ENCODE results near the gene C1RL.

C1RL gene

DNA sequence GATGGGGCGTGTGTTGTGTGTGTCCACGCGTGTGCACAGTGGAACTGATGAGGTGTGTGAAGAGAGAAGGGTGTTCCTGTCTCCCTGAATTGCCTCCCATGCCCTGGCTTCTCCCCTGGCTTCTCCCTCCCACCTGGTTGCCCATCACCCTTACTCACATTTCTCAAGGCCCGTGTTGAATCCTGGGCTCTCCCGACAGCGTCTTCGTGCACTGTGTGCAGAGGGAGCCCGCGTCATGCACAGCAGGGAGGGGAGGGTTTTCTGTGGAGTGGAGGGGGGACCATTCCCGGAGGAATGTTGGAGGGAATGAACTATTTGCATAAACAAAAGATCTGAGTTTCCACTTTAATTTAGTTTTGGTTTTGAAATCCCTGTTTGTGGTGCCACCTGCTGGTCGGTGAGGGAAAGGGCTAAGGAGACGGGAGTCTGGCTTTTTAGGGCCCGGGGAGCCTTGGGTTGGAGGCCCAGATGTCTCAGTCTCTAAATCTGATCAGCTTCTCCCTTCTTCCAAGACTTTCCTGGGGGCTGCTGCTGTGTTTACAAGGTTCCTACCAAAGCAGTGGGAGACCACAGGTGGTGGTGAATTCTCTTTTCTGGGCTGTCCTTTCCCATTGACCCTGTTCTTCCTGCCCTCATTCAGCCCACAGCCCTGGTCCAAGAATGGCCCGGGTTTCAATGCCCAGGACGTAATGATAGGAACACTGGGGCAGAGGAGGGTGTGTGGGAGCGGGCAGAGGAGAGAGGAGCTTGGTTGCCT, 16.6 kb downstream of the C1RL start, which contains the start of gene C1R:
Gene C1R, minus strand, starts transcription at position 217 of the 757 bp plus-strand sequence. Its CDS starts 57 bp downstream, at position 160.
- DNase-seq (ENCODE audit: low read depth), result peak; percentile 46

GRCh38 chr12:7091660-7092228, 17.3 kb downstream of the C1RL start:
- DNase-seq (ENCODE audit: low read depth), result no peak

GRCh38 chr12:7091171-7091570, 17.8 kb downstream of the C1RL start:
- DNase-seq (ENCODE audit: low read depth), result no peak

DNA sequence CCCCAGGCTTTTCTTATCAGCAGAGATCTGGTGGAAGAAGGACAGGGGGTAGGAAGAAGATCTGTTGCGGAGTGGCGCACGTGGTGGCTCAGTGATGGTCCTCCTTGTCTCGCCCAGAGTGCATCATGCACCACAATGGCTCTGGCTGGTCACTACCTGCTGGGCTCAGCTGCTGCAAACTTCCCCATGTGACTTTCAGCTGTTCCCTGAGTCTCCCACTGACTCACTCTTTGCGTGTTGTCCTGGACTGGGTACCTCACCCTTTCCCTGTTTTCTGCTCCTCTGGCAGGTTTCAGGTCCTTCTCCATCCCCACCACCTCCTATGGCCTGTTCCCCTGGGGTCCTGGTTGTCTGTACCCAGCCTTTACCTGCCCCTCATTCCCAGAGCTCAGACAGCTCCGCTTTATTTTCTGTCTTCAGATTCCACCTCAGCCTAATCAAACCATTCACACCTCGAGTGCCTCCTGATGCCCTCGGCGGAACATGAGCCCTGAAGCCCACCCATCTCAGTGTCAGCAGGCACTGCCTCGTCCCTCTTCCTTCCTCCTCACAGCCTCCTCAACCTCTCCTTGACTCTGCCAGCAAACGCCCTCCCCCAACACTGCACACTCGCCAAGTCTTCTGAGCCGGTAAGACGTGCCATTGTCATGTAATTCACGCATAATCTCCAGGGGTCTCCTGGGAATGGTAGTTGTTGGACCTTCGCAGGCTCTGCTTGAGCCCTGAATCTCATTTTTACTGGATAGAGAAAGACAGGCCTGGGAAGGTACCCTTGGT, 18.6 kb downstream of the C1RL start:
- DNase-seq (ENCODE audit: low read depth), result no peak

- no peak for DNase-seq (ENCODE audit: low read depth)
Observed at GRCh38 chr12:7089196-7089871, 19.7 kb downstream of the C1RL start.

GRCh38 chr12:7083125-7083524, 25.9 kb downstream of the C1RL start:
- no peak for DNase-seq (ENCODE audit: low read depth)

GRCh38 chr12:7081037-7081436, 28.0 kb downstream of the C1RL start:
- no peak for DNase-seq (ENCODE audit: low read depth)

GRCh38 chr12:7079826-7080125, 29.2 kb downstream of the C1RL start:
- DNase-seq (ENCODE audit: low read depth), result no peak

DNA sequence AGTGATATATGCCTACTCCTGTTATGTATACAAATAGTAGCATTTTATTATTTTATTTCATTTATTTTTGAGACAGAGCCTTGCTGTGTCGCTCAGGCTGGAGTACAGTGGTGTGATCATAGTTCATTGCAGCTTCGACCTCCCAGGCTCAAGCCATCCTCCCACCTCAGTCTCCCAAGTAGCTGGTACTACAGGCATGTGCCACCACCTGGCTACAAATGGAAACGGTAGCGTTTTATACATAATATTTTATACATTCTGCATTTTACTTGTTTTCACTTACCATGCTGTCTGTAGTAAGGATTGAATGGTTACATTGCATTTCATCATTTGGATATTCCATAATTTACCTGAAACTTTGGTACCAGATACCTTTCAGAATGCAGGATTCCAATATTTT, 30.9 kb downstream of the C1RL start:
- DNase-seq (ENCODE audit: low read depth), result no peak

- no peak for DNase-seq (ENCODE audit: low read depth)
Observed at GRCh38 chr12:7076493-7076892, 32.5 kb downstream of the C1RL start.

GRCh38 chr12:7075939-7076338, 33.1 kb downstream of the C1RL start:
- DNase-seq (ENCODE audit: low read depth), result no peak

GRCh38 chr12:7075518-7075917, 33.5 kb downstream of the C1RL start:
- DNase-seq (ENCODE audit: low read depth), result no peak

DNA sequence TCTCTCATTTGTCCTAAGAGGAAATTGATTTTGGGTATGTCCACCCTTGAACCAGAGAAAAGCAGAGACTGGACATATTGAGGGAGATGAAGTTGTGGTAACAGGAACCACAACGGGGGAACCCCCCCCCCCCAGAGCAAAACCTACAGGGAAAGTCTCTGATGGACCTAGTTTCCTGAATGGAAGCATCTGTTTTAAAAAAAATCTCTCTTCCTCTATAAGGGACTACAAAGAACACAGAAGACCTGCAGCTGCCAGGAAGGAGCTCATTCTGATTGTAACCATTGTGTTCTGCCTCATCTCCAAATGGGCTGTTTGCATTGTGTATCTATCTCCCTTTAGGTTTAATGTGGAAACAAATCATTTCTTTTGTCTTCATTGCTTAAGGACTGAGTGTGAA, 35.1 kb downstream of the C1RL start:
- DNase-seq (ENCODE audit: low read depth), result no peak

- DNase-seq (ENCODE audit: low read depth), result no peak
Observed at GRCh38 chr12:7072554-7072953, 36.5 kb downstream of the C1RL start.

DNA sequence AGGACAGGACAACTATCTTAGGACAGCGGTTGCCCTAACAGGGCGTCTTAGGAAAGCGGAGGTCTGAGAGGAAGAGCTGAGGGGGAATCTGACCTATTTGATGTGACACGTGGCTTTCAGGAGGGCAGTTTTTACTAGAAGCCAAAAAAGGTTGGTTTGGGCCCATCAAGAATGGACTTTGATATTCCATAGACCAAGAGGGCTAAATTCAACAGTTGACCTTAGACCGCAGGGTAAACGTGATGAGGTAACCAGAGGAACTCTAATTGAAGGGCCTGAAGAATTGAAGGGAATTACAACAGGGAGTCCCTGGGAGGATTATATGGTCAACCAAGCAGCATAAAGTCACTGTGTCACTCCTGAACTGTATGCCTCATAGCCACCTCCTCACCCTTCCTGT, 37.0 kb downstream of the C1RL start:
- DNase-seq (ENCODE audit: low read depth), result no peak

GRCh38 chr12:7069386-7069785, 39.6 kb downstream of the C1RL start:
- no peak for DNase-seq (ENCODE audit: low read depth)

DNA sequence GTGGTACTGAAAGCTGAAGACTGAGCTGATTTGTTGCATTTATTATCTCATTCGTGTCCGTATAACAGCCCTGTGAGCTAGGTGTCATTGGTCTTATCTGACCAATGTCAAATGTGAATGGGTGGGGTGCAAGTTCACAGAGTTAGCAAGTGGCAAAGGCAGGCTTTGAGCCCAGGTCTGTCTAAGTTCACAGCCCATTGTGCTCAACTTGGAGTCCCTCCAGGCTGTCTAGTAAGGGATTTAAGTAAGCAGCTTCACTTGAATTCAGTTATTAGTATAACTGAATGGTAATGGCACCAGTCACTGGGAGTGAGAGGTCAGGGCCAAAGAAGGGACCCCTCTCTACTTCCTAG, 40.0 kb downstream of the C1RL start:
- no peak for DNase-seq (ENCODE audit: low read depth)

DNA sequence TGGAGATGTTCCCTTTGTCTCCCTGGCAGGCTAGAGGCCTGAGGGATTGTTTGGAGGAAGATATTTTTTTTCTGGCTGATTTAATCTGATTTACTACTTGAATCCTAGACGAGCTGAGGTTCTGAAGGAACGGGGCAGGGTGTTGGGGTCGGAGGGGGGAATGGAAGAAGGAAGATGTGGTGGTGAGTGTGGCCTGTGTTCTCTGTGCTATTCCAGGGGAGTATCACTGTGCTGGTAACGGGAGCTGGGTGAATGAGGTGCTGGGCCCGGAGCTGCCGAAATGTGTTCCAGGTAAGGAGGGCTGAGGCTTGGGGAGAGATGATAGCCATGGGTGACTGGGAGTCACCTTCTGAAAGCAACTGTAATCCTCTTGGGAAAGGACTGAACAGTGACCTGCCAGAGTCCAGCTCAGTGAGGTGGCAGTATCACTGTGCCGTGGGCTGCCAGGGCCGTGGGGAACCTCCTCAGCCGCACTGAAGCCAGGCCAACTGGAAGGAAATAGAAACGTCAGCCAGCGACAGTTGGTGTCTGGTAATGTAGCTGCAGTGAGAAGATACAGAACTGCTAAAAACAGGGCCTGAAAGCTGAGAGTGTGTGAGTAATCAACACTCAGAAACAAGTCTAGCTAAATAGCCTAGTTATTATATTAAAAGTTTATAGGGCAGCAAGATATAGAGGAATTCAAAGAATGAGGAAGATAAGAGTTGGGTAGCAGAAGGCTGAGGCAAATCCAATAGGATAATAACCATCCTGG, 40.6 kb downstream of the C1RL start:
- DNase-seq (ENCODE audit: low read depth), result no peak

DNA sequence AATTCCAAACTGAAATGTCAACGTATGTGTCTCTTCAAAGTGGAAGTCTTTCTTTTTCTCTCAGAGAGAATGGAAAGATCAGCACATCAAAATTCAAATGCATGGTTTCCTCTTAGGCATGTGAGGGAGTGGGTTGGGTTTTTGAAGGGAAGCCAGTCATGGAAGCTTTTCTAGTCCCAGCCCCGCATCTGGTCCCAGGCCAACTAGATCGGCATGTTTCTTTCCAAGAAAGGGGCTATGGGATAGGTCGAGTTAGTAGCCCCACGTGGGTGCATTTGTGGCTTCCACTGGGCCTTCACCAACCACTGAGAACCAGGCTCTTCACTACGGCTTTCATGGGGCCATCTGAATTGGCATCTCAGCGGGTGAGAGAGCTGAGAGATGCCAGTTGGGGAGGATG, 41.9 kb downstream of the C1RL start:
- DNase-seq (ENCODE audit: low read depth), result no peak

DNA sequence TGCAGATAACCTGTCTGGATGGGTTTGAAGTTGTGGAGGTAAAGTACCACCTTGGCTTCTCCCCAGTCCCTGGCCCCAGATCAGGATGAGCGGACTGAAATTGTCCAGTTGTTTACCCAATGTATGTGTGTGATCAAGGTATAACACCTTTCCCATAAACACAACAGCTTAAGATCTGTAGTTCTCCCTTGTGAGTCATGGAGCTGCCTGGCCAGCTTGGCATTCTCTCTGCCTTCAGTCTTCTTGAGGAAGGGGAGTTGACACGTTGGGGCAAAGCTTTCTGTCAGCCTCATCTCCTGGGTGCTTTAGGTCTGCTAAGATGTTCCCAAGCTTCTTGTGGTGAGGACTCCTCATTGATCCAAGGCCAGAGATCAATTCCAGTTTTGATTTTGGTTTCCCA, 42.4 kb downstream of the C1RL start:
- no peak for DNase-seq (ENCODE audit: low read depth)

DNA sequence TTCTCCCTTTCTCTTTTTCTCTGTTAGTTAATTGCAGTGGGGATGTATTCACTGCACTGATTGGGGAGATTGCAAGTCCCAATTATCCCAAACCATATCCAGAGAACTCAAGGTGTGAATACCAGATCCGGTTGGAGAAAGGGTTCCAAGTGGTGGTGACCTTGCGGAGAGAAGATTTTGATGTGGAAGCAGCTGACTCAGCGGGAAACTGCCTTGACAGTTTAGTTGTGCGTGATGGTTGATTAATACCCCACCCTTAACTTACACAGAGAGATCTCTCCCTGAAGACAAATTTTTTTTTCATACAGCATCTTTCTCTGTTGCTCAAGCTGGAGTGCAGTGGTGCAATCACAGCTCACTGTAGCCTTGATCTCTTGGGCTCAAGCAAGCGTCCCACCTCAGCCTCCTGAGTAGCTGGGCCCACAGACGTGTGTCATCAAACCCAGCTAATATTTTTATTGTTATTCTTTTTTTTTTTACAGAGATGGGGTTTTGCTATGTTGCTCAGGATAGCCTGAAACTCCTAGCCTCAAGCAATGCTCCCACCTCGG, 43.9 kb downstream of the C1RL start:
- DNase-seq (ENCODE audit: low read depth), result no peak

DNA sequence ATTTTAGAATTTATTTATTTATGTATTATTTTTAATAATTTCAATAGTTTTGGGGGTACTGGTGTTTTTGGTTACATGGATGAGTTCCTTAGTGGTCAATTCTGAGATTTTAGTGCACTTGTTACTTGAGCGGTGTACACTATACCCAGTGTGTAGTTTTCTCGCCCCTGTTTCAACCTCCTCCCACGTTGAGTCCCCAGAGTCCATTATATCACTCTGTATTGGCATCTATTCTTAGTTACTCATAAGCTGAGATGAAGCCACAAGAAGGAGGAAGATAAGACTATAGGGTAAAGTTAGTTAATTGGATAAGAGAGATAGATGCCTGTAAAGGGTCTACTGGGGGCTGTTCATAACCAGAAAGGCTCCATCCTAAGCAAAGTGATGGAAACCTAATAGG, 44.5 kb downstream of the C1RL start:
- no peak for DNase-seq (ENCODE audit: low read depth)
